Duodenal mucosa (tissue), 2 donors: ENCODE results near the gene VAPA.

Experiments
- H3K27ac ChIP-seq: one replicate; pipeline ENCODE4 v1.7.0; 2013; ENCODE audit warnings: low read depth, low read length
- H3K27me3 ChIP-seq, 2 donors: one replicate each; pipeline ENCODE4 v1.7.0; 2013; ENCODE audit warnings: low read length in 2 of 2, control low read depth in 1 of 2; ENCODE audit not compliant: insufficient read depth in 2 of 2, control insufficient read depth in 1 of 2
- H3K36me3 ChIP-seq, 2 donors: one replicate each; pipeline ENCODE4 v1.7.0; 2013; ENCODE audit warnings: low read length in 2 of 2, control low read depth in 1 of 2; ENCODE audit not compliant: insufficient read depth in 2 of 2, control insufficient read depth in 1 of 2
- H3K4me1 ChIP-seq, 2 donors: one replicate each; pipeline ENCODE4 v1.7.0; 2013; ENCODE audit warnings: low read length in 2 of 2, control low read depth in 1 of 2; ENCODE audit not compliant: insufficient read depth in 2 of 2, control insufficient read depth in 1 of 2
- H3K4me3 ChIP-seq, 2 donors: one replicate each; pipeline ENCODE4 v1.7.0; 2013; ENCODE audit warnings: low read length in 2 of 2, low read depth in 1 of 2
- H3K9ac ChIP-seq, 2 donors: one replicate each; pipeline ENCODE4 v1.7.0; 2013; ENCODE audit warnings: low read length in 2 of 2, low read depth in 1 of 2
- H3K9me3 ChIP-seq, 2 donors: one replicate each; pipeline ENCODE4 v1.7.0; 2013; ENCODE audit warnings: low read length in 2 of 2, control low read depth in 1 of 2; ENCODE audit not compliant: control insufficient read depth in 1 of 2

The VAPA gene

GRCh38 chr18:9922592-9923311, 8.9 kb downstream of the VAPA start:
- Histone ChIP-seq H3K4me1 (peaks cover 46 to 56% of the 10 kb centered on the region in 2 donors), H3K4me3 (no peak overlapping the region), H3K9ac (no peak overlapping the region), H3K27me3 (no peaks in the 10 kb centered on the region), H3K27ac (no peak overlapping the region), H3K36me3 (no peaks in the 10 kb centered on the region), H3K9me3 (no peaks in the 10 kb centered on the region)

- H3K4me3 ChIP-seq = no peak overlapping the region
- no peak overlapping the region for H3K9ac ChIP-seq
- H3K4me1 ChIP-seq = peaks cover 31 to 40% of the 10 kb centered on the region in 2 donors
- H3K9me3 ChIP-seq = no peaks in the 10 kb centered on the region
- H3K36me3 ChIP-seq = no peaks in the 10 kb centered on the region
- H3K27ac ChIP-seq = no peak overlapping the region
- no peaks in the 10 kb centered on the region for H3K27me3 ChIP-seq
Measured at GRCh38 chr18:9924371-9924943, 10.6 kb downstream of the VAPA start.

- H3K27ac ChIP-seq = no peak overlapping the region
- H3K27me3 ChIP-seq = no peaks in the 10 kb centered on the region
- peaks cover 25 to 33% of the 10 kb centered on the region in 2 donors for H3K4me1 ChIP-seq
- H3K4me3 ChIP-seq = no peak overlapping the region
- no peak overlapping the region for H3K9ac ChIP-seq
- H3K36me3 ChIP-seq = no peaks in the 10 kb centered on the region
- H3K9me3 ChIP-seq = no peaks in the 10 kb centered on the region
Measured at GRCh38 chr18:9925369-9925768, 11.6 kb downstream of the VAPA start.

- H3K9me3 ChIP-seq = no peaks in the 10 kb centered on the region
- H3K27me3 ChIP-seq = no peaks in the 10 kb centered on the region
- peaks cover 21 to 30% of the 10 kb centered on the region in 2 donors for H3K4me1 ChIP-seq
- no peak overlapping the region for H3K27ac ChIP-seq
- no peak overlapping the region for H3K4me3 ChIP-seq
- no peaks in the 10 kb centered on the region for H3K36me3 ChIP-seq
- no peak overlapping the region for H3K9ac ChIP-seq
Measured at GRCh38 chr18:9925795-9926194, 12.0 kb downstream of the VAPA start.

- Histone ChIP-seq H3K27me3 (no peaks in the 10 kb centered on the region), H3K4me3 (no peak overlapping the region), H3K27ac (no peak overlapping the region), H3K9ac (no peak overlapping the region), H3K9me3 (no peaks in the 10 kb centered on the region), H3K4me1 (peaks cover 18 to 25% of the 10 kb centered on the region in 2 donors), H3K36me3 (no peaks in the 10 kb centered on the region)
Measured at GRCh38 chr18:9926223-9926894, 12.5 kb downstream of the VAPA start.

GRCh38 chr18:9926977-9927376, 13.2 kb downstream of the VAPA start:
- Histone ChIP-seq H3K36me3 (no peaks in the 10 kb centered on the region), H3K9ac (no peak overlapping the region), H3K4me3 (no peak overlapping the region), H3K9me3 (no peaks in the 10 kb centered on the region), H3K27me3 (no peaks in the 10 kb centered on the region), H3K27ac (no peak overlapping the region), H3K4me1 (peaks cover 18 to 23% of the 10 kb centered on the region in 2 donors)

- no peak overlapping the region for H3K9ac ChIP-seq
- no peaks in the 10 kb centered on the region for H3K27me3 ChIP-seq
- peaks cover 18 to 20% of the 10 kb centered on the region in 2 donors for H3K4me1 ChIP-seq
- H3K27ac ChIP-seq = no peak overlapping the region
- no peak overlapping the region for H3K4me3 ChIP-seq
- peaks cover 0 to 4% of the 10 kb centered on the region in 2 donors for H3K36me3 ChIP-seq
- no peaks in the 10 kb centered on the region for H3K9me3 ChIP-seq
Measured at GRCh38 chr18:9927392-9928063, 13.7 kb downstream of the VAPA start.

- Histone ChIP-seq H3K9me3 (no peaks in the 10 kb centered on the region), H3K27me3 (no peaks in the 10 kb centered on the region), H3K27ac (no peak overlapping the region), H3K9ac (no peak overlapping the region), H3K36me3 (peaks cover 5 to 12% of the 10 kb centered on the region in 2 donors), H3K4me3 (no peak overlapping the region), H3K4me1 (peaks cover 16 to 19% of the 10 kb centered on the region in 2 donors)
Measured at GRCh38 chr18:9928646-9929259, 14.9 kb downstream of the VAPA start.

GRCh38 chr18:9930299-9930884, 16.6 kb downstream of the VAPA start:
- H3K4me1 ChIP-seq = peaks cover 14 to 20% of the 10 kb centered on the region in 2 donors
- no peaks in the 10 kb centered on the region for H3K27me3 ChIP-seq
- H3K36me3 ChIP-seq = peaks cover 8 to 12% of the 10 kb centered on the region in 2 donors
- H3K27ac ChIP-seq = no peak overlapping the region
- H3K4me3 ChIP-seq = no peak overlapping the region
- no peaks in the 10 kb centered on the region for H3K9me3 ChIP-seq
- H3K9ac ChIP-seq = no peak overlapping the region
